ENCODE data around the gene FCRLB.
"Not testable (repeated sequence)": the region's sequence is repeated elsewhere in the genome, so short reads cannot be mapped to it uniquely, and the experiment has no call there.

Gene FCRLB

DNA sequence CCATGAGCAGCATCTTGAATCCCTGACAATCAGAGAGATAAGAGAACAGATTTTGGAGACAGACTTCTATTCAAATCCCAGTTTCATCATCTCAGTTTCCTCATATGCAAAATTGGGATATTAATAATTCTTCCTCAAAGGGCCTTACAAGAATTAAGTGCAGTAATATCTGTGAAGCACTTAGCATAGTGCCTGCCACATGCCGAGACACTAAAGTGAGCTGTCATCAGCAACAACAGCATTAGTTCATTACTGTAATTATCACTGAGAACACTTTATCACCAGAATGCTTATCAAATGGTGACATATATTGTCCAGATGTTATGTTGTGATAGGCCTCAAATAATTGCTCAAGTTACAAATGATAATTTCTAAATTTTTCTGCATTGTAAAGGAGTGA, 922 bp upstream of the FCRLB start:
- TF ChIP-seq, protein P1, sequence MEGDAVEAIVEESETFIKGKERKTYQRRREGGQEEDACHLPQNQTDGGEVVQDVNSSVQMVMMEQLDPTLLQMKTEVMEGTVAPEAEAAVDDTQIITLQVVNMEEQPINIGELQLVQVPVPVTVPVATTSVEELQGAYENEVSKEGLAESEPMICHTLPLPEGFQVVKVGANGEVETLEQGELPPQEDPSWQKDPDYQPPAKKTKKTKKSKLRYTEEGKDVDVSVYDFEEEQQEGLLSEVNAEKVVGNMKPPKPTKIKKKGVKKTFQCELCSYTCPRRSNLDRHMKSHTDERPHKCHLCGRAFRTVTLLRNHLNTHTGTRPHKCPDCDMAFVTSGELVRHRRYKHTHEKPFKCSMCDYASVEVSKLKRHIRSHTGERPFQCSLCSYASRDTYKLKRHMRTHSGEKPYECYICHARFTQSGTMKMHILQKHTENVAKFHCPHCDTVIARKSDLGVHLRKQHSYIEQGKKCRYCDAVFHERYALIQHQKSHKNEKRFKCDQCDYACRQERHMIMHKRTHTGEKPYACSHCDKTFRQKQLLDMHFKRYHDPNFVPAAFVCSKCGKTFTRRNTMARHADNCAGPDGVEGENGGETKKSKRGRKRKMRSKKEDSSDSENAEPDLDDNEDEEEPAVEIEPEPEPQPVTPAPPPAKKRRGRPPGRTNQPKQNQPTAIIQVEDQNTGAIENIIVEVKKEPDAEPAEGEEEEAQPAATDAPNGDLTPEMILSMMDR (IDR thresholded peaks at IDR 0.05; ENCODE audit: low read depth, low read length), result no peak
- no peak overlapping the region for H3K4me3 ChIP-seq (replicated peaks in 1 of 2; ENCODE audit: low read depth in 2 of 2, low read length in 2 of 2)
- DNase-seq (ENCODE audit: low read depth in 2 of 2), result no peak

DNA sequence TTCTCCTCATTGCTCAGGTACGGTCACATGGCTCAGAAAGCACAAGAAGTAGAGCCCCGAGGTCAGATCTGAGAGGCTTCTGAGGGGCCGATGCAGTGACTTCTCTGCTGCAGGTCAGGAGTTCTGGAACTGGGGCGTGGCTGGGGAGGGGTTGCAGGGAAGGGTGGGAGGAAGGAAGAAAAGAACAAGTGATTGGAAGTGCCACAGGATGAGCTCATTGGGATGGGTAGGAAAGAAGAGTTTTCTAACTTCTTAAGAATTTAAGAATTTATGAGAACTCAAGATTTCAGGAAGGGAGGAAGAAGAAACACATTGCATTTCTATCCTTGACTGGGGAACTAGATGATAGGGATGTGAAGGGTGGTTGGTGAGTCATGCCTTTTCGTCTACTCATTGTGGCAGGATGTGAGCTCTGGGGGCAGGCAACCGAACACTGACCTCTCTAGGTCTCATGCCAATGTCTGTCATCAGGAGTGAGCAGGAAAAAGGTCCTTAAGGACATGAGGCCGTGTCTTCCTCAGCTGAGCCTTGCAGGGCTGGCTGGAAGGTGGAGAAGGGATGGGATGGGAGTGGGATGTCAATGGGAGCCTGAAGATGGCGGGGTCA, 497 bp downstream of the FCRLB start:
- DNase-seq (ENCODE audit: low read depth in 2 of 2), result peak; percentile 79 to 88
- no peak overlapping the region for H3K4me3 ChIP-seq (replicated peaks in 1 of 2; ENCODE audit: low read depth in 2 of 2, low read length in 2 of 2)
- TF ChIP-seq, protein P1 (IDR thresholded peaks at IDR 0.05; ENCODE audit: low read depth, low read length), result no peak

DNA sequence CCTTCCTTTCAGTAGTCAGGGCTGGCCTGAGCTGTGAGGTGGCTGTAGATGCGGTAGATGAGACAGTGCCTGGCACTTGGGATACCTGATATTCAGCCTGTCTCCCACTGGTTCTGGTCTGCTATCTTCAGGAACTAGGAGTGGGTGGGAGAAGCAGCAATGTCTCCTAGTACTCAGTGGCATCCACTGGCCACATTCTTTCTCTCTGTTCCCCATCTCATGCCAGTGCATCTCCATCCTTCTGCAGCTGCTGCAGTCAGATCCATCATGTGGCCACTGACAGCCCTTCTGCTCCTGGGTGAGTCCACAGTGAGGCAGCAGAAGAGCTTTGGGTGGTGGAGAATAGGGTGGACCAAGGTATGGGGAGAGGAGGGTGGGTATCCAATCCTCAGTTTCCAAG, 1.1 kb downstream of the FCRLB start:
- H3K4me3 ChIP-seq (replicated peaks in 1 of 2; ENCODE audit: low read depth in 2 of 2, low read length in 2 of 2), result no peak overlapping the region
- TF ChIP-seq, protein P1 (IDR thresholded peaks at IDR 0.05; ENCODE audit: low read depth, low read length), result no peak
- DNase-seq (ENCODE audit: low read depth in 2 of 2), result no peak

DNA sequence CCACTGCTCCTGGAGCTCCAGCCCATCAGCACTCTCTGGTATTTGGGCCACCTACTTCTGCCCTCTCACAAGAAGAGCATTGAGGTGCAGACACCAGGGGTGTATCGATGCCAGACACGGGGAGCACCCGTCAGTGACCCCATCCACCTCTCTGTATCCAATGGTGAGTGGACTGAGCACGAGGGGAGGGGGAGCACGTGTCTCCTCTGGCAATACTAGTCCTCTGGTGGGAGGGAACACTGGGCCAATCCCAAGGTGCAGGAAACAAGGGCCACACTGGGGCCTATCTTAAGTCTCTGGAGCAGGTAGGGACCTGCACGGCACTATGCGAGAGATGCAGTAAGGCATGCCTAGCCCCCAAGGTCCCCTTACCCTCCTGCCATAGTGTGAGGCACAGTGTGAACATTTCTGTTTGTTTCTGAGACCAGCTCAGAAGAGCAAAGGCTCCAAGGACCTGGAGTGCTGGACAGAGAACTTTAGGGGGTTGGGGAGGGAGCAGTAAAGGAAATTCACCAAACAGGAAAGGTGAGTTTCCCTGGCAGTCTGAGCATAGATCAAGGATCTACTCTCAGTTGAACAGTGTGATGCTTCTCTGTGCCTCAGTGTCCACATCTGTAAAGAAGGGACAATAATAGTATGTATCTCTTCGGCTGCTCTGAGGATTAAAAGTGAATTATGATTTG, 2.3 kb downstream of the FCRLB start:
- no peak overlapping the region for H3K4me3 ChIP-seq (replicated peaks in 1 of 2; ENCODE audit: low read depth in 2 of 2, low read length in 2 of 2)
- TF ChIP-seq, protein P1 (IDR thresholded peaks at IDR 0.05; ENCODE audit: low read depth, low read length), result no peak
- DNase-seq (ENCODE audit: low read depth in 2 of 2), result no peak

DNA sequence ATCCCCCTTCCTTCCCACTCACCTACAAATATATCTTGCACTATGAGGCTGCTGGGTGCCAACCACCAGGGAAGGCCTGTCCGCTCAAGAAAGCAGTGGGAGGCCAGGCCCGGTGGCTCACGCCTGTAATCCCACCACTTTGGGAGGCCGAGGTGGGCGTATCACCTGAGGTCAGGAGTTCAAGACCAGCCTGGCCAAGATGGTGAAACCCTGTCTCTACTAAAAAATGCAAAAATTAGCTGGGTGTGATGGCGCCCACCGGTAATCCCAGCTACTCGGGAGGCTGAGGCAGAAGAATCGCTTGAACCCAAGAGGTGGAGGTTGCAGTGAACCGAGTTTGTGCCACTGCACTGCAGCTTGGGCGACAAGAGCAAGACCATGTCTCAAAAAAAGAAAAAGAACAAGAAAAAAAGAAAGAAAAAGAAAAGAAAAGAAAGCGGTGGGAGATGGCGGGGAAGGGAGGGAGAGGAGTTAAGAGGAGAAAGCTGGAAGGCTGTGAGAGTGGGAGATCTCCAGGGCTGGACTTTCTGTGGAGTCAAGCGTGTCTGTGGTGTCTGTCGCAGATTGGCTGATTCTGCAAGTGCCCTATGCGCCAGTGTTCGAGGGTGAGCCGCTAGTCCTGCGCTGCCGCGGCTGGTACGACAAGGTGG, 4.0 kb downstream of the FCRLB start:
- H3K4me3 ChIP-seq (replicated peaks in 1 of 2; ENCODE audit: low read depth in 2 of 2, low read length in 2 of 2), result peak overlapping the region; percentile 67 to 73
- not testable (repeated sequence) for DNase-seq (ENCODE audit: low read depth in 2 of 2)

DNA sequence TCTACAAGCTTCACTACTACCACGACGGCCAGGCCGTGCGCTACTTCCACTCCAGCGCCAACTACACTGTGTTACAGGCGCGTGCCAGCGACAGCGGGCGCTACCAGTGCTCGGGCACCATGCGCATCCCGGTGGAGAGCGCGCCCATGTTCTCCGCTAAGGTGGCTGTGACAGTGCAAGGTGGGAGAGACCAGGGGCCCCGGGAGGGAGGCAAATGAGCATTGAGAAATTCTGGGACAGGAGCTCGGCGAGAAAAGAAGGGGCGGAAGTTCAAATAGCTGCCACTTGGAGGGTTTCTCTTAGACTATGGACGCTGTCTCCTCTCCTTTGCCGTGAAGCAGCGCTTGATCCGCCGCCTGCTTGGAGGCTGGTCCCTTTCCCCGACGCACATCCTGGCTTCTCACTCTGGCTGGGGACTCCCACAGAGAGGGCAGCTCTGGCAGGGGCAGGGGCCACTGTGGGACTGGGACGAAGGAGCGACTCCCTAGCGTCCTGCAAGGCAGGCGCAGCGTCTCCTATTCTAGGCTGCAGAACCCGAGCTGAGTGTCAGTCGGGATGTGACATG, 4.6 kb downstream of the FCRLB start:
- TF ChIP-seq, protein P1 (IDR thresholded peaks at IDR 0.05; ENCODE audit: low read depth, low read length), result peak; percentile 53
- peak overlapping the region; percentile 67 to 73 for H3K4me3 ChIP-seq (replicated peaks in 1 of 2; ENCODE audit: low read depth in 2 of 2, low read length in 2 of 2)
- peak; percentile 48 to 59 for DNase-seq (ENCODE audit: low read depth in 2 of 2)

All from cardiac fibroblast (primary cell).